Fibroblast of the aortic adventitia (primary cell): ENCODE results near the gene RNPEPL1. TPM values are rescaled to one million over a fixed set of nuclear protein-coding genes. Genes with fewer than 3 reads are reported as not detected.

ENCODE experiments used
- DNase-seq: peaks from one replicate; pipeline ENCODE4 v3.0.0-alpha.2; 2010; ENCODE audit warnings: low read depth
- H3K4me3 ChIP-seq: 2 replicates; pipeline ENCODE4 v1.5.1; 2011; ENCODE audit warnings: low read depth, mild to moderate bottlenecking, control low read depth, low read length, moderate library complexity
- total RNA-seq: library from RNA; depleted of rRNA; stranded (reverse); fragments of >200 nt; gene quantifications from 2 replicates; pipeline ENCODE4 v1.2.3, GENCODE V29; 2012; ENCODE audit warnings: low replicate concordance
- TF ChIP-seq, protein P1 (sequence below): IDR thresholded peaks from 2 replicates; pipeline ENCODE4 v1.5.1; 2011; ENCODE audit warnings: mild to moderate bottlenecking, low read length, control low read depth, inconsistent platforms; ENCODE audit not compliant: insufficient read depth

RNPEPL1 gene
- total RNA-seq, 1 donor: 12.7 TPM

DNA sequence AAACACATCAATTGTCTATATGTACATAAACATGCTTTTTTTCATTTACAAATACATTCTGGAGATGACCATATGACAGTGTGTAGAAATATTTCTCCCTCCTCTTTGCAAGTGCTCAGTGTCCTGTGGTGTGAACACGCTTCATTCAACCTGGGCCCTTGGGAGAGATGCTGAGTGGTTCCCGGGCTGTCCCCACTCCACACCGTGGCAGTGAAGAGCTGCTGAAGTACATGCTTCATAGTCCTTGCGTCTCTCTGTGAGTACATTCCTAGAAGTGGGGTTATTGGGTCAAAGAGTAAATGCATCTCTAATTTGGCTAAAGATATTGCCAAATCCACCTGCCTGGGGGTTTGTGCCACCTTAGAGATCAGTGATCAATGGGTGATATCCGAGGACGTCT is 50.5 kb downstream of the RNPEPL1 start:
- DNase-seq: no peak

DNA sequence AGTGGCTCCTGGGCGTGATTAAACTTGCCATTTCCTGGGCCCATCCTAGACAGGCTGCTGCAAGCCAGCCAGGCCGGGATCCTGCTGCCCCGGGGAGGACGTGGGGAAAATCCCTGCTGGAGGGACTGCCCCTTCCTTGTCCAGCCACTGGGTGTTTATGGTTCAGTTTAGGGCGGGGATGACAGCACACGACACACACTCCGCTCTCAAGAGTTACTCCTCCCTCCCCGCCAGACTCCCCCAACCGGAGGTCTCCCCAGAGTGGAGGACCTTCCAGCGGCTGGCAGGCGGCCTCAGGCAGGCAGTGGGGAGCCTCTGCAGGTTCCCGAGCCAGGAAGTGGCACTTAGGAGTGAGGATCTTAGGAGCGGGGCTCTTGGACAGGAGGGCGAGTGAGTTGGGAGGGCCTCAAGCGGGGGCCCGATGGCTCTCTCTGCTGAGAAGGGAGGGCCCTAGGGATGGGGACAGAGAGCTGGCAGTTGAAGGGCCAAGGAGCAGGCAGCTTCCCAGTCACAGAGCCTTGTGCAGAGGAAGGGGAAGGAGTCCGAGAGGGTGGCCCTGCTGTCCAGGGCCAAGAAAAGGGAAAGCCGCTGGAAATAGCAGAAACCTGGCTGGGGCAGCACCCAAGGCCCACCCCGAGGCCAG is 51.3 kb downstream of the RNPEPL1 start:
- TF ChIP-seq, protein P1, sequence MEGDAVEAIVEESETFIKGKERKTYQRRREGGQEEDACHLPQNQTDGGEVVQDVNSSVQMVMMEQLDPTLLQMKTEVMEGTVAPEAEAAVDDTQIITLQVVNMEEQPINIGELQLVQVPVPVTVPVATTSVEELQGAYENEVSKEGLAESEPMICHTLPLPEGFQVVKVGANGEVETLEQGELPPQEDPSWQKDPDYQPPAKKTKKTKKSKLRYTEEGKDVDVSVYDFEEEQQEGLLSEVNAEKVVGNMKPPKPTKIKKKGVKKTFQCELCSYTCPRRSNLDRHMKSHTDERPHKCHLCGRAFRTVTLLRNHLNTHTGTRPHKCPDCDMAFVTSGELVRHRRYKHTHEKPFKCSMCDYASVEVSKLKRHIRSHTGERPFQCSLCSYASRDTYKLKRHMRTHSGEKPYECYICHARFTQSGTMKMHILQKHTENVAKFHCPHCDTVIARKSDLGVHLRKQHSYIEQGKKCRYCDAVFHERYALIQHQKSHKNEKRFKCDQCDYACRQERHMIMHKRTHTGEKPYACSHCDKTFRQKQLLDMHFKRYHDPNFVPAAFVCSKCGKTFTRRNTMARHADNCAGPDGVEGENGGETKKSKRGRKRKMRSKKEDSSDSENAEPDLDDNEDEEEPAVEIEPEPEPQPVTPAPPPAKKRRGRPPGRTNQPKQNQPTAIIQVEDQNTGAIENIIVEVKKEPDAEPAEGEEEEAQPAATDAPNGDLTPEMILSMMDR: no peak
- no peak for DNase-seq
- H3K4me3 ChIP-seq: no peak overlapping the region

More for the DNA sequence above, 50.5 kb downstream of the RNPEPL1 start:
- TF ChIP-seq, protein P1: no peak
- H3K4me3 ChIP-seq: no peak overlapping the region

DNA sequence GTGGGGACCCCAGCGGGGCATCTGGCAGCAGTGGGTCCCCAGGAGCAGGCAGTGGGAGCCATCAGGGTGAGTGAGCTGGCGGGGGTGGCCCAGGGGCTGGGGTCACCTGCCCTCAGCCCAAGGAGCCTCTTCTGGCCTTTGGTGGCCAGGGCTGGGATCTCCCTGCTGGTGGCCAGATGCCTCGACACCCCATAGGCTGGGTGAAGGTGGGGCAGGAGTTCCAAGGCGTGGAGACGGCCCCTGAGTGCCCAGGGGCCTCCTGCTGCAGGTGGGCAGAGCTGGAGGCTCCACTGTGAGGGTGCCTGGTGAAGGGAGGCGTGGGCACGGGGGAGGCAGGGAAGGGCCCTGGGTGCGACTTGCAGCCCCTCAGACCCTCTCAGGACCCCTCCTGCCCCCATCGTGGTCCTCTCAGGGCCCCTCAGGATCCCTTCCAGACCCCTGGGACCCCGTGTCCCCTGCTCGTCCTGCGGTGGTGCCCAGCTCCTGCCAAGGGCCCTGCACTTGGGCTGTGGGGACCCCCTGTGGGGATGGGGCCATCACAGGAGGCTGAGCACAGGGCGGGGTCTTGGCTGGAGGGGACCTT is 52.0 kb downstream of the RNPEPL1 start:
- no peak overlapping the region for H3K4me3 ChIP-seq
- TF ChIP-seq, protein P1: no peak
- no peak for DNase-seq

DNA sequence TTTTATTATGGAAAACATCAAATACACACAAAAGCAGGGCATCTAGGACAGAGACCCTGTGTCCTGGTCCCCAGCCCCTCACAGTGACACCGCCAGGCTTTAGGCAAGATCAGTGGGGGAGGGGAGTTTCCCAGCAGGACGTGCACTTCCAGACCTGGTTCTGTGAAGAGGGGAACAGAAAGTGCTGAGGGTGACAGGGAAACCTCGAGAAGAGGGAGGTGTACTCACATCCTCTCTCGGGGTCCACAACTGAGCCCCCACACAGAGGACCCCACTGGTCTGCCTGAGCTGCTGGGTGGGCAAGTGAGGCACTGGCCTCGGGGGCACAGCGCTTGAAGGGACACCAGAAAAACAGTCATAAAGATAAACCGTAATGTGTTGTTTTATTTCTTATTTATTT is 52.6 kb downstream of the RNPEPL1 start:
- no peak for DNase-seq
- no peak overlapping the region for H3K4me3 ChIP-seq
- TF ChIP-seq, protein P1: no peak

DNA sequence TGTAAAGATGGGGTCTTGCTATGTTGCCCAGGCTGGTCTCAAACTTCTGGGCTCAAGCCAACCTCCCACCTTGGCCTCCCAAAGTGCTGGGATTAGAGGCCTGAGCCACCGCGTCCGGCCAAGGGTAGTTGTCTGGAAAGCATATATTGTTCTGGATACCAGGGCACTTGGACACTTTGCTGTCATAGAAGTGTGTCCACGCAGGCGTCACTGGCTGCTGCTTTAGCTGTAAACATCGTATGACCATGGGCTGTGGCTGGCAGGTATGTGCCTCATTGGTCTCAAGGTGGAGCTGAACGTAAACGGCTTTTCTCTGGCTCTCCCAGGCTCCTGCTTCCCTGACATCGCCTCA is 53.8 kb downstream of the RNPEPL1 start:
- TF ChIP-seq, protein P1: no peak
- no peak for DNase-seq
- H3K4me3 ChIP-seq: no peak overlapping the region

DNA sequence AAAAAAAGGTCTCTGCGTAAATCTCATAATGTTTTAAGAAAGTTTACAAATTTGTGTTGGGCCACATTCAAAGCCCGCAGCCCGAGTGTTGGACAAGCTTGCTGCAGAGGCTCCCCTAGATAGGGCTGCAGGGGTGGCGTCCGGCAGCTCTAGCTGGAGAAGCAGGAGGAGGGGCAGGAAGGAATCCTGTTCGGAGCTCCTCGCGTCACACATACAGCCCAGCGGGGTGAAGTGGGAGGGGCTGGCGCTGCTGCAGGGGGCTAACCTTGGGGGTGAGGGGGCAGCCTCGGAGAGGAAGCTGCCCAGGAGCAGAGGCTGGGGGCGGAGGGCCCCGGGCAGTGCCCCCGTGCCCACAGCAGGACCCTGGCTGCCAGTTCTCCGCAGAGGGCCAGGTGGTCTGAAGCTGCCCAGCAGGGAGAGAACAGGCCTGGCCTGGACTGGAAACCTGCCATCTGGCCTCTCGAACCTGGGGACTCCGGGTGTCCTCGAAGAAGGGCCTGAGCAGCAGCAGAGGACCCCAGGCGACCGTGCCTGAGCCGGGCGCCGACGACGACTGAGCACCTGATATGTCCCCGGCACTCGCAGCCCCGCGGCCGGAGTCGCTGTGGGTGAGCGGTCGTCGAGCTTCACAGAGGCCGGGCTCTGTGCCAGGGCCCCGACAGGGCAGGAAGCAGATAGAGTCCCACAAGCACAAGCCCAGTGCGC is 54.4 kb downstream of the RNPEPL1 start:
- no peak for DNase-seq
- no peak overlapping the region for H3K4me3 ChIP-seq
- TF ChIP-seq, protein P1: no peak
